Measurements from ENCODE around the gene TSTD1. TPM values are rescaled to one million over a fixed set of nuclear protein-coding genes. Genes with fewer than 3 reads are reported as not detected.

The TSTD1 gene
- total RNA-seq, 4 donors from 2014 or later, result 8.6 to 52.6 (median 16.8) TPM

DNA sequence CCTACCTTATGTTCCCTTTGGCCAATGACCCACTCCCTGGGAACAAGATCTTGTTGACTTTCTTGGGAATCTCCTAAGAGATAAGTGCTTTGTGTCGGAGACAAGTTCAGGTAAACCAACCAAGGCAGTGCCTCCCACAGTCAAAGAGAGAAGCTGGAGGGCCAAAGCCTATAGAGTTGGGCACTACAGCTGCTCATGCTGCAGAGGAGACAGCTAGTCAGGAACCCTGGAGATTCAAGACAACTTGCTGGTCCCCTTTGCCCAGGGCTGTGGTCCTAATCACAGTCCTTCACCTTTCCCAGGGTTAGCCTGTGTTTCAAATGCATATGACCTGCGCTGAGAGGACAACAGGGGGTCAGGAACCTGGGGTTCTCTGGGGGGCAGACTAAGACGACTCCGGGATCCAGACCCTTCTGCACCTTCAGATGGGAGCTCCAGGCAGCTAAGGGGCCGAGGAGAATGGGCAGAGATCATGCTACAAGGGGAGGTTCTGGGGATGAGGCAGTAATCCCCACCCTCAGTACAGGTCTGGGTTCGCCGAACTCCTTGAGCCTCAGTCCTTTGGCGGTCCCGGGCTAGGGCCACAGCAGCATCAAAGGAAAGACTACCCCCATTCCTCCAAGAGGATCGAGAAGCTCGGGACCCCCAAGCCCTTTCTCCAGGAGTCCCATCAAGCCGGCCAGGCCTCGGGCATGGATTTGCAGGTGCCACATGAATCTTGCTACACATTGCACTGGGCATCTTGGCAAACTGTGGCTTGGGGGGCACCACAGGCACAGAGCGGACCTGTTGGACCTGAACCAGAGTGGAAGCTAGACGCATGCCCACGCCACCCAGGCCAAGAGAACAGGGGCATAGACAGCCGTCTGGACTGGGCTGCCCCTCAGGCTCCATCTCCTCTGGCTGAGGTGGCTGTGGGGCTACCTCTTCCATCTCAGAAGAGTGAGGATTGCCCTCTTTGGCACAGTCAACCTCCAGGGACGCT is 9.0 kb upstream of the TSTD1 start:
- H3K4me3 ChIP-seq, result no peak overlapping the region
- peaks cover 17 to 21% of the 10 kb centered on the region in 2 donors for H3K4me1 ChIP-seq
- peaks cover 0 to 5% of the 10 kb centered on the region in 2 donors for H3K36me3 ChIP-seq
- TF ChIP-seq CTCF (IDR thresholded peaks at IDR 0.05 in 4 of 5, conservative IDR thresholded peaks at IDR 0.05 in 1 of 5) (no peak), POLR2A (IDR thresholded peaks at IDR 0.05) (no peak)
- intact Hi-C loops (cut with DNase I; ENCODE audit: low total_unique reads) (loop anchor here (2.0 kb wide), 3 partner anchors 55 to 181 kb away; partner anchors contain the start of gene USP21), in situ Hi-C loops (cut with MboI; ENCODE audit: low sequenced_read_pairs in 4 of 4) (loop anchor here in 1 of 4 donors (10.0 kb wide), 1 partner anchor 107 kb away; the partner anchor contains the start of genes UFC1 and USP21)
- no peaks in the 10 kb centered on the region for H3K27me3 ChIP-seq
- H3K9me3 ChIP-seq, result no peaks in the 10 kb centered on the region
- no peak overlapping the region for H3K27ac ChIP-seq
- no peak for ATAC-seq
- DNase-seq, result no peak

DNA sequence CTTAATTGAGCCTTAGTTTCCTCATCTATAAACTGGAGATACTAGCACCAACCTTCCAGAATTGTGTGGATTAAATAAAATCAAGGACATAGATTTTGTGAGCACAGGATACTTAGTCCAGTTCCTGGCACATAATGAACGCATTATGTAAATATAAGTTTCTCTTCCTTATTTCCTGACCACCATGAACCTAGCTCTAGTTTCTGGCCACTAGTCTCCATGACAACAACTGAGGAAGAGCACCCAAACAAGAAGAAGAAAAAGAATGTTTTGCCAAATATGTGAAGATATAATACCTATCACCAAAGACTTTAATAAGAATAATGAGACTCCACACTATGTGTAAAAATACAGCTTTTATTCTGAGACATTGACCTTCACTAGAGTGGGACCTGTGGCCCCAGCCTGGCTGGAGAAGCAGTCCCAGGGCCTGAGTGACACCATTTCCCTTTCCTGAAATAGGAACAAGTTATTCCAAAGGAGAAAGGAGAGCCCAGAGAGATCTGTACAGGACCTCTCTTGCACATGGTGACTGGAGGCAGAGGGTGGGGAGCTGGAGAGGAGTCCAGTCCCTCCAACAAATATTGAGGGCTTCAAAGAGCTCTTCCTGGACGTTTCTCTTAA is 8.0 kb upstream of the TSTD1 start:
- H3K9me3 ChIP-seq, result no peaks in the 10 kb centered on the region
- H3K27ac ChIP-seq, result peak overlapping the region; percentile 88 to 98 (median 94)
- H3K27me3 ChIP-seq, result no peaks in the 10 kb centered on the region
- DNase-seq, result no peak
- ATAC-seq, result no peak
- H3K4me3 ChIP-seq, result peak overlapping the region; percentile 87 to 99 (median 90)
- peaks cover 0 to 16% of the 10 kb centered on the region in 2 donors for H3K36me3 ChIP-seq
- TF ChIP-seq CTCF (IDR thresholded peaks at IDR 0.05 in 4 of 5, conservative IDR thresholded peaks at IDR 0.05 in 1 of 5), result no peak
- no peak for TF ChIP-seq POLR2A (IDR thresholded peaks at IDR 0.05)
- peaks cover 17 to 21% of the 10 kb centered on the region in 2 donors for H3K4me1 ChIP-seq
- in situ Hi-C loops (cut with MboI; ENCODE audit: low sequenced_read_pairs in 4 of 4), result loop anchor here in 1 of 4 donors (10.0 kb wide), 1 partner anchor 108 kb away; the partner anchor contains the start of genes UFC1 and USP21
- intact Hi-C loops (cut with DNase I; ENCODE audit: low total_unique reads), result loop anchor here (2.0 kb wide), 3 partner anchors 54 to 182 kb away; partner anchors contain the start of gene USP21

DNA sequence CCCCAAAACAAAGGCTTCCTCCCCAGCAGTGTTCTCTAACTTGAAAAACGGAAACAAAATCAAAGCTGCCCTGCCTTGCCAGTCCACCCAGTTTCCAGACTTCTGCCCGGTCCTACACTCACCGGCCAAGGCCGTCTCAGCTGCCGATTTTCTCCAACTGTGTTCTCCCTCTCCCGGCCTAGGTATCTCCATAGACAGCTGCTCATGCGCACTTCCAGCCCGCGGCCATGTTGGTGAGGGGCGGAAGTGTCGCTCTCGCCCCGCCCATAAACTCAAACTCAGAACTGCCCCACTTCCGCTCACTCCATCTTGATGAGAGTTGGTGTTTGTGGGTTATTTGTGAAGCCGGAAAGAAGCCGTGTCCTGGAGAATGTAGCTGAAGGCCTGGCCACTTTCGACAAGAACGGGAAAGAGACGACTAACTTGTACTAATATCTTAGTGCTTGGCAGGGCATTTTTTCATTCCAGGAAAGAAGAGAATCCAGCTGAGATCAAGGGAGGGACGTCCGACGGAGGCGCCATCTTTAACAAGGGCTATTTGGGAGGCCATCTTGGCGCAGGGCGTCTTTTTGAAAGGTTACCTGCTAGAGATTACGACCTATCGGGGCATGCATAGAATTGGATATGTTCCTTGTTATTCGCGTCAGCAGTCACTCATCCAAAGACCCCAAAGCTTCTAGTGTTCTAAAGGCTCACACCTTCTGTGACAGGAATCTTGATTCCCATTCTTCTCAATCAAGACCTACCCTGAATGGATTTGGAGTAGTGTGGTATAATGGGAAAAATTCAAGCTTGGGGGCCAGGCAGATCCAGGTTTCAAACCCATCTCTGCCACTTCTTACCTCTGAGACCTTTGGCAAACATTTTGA is 7.2 kb upstream of the TSTD1 start, which contains the start of gene USF1:
USF1 (minus strand) TSS at position 242 of the 869 bp plus-strand sequence. CDS start 2,702 bp downstream, outside the sequence.
- peaks cover 17 to 21% of the 10 kb centered on the region in 2 donors for H3K4me1 ChIP-seq
- peaks cover 0 to 23% of the 10 kb centered on the region in 2 donors for H3K36me3 ChIP-seq
- TF ChIP-seq CTCF (IDR thresholded peaks at IDR 0.05 in 4 of 5, conservative IDR thresholded peaks at IDR 0.05 in 1 of 5) (no peak), POLR2A (IDR thresholded peaks at IDR 0.05) (peak in 1 of 2 donors; percentile 68)
- peak; percentile 97 for ATAC-seq
- DNase-seq, result peak; percentile 85 to 93
- peak within 1 kb of the TSS; percentile 87 to 99 (median 90) for H3K4me3 ChIP-seq
- intact Hi-C loops (cut with DNase I; ENCODE audit: low total_unique reads), result loop anchor here (1.0 to 2.0 kb wide), 6 partner anchors 51 to 353 kb away; partner anchors contain the start of genes DEDD and USP21
- peak within 1 kb of the TSS; percentile 88 to 98 (median 94) for H3K27ac ChIP-seq
- H3K27me3 ChIP-seq, result no peaks in the 10 kb centered on the region
- in situ Hi-C loops (cut with MboI; ENCODE audit: low sequenced_read_pairs in 4 of 4), result loop anchor here in 1 of 4 donors (10.0 kb wide), 1 partner anchor 109 kb away; the partner anchor contains the start of genes UFC1 and USP21
- H3K9me3 ChIP-seq, result no peaks in the 10 kb centered on the region

Data from gastrocnemius medialis (tissue), 4 donors.